Stimulated activated CD4-positive, alpha-beta T cell treated with anti-CD3 and anti-CD28 coated beads, Interleukin-12 subunit alpha, Interleukin-12 subunit beta, amount 100 ng/mL, for 48 hours (primary cell): ENCODE measurements around the gene LPP.

Experiments used
- DNase-seq, 3 donors: peaks; one replicate each; pipeline ENCODE4 v3.0.0-alpha.2; 2020; ENCODE audit warnings: low read depth in 2 of 3, low spot score in 1 of 3

The LPP gene

GRCh38 chr3:188817103-188817934 lies 663.4 kb downstream of the LPP start:
- DNase-seq: no peak

GRCh38 chr3:188817935-188818269 lies 663.9 kb downstream of the LPP start:
- no peak for DNase-seq

- no peak for DNase-seq
Measured at GRCh38 chr3:188818282-188818681, 664.3 kb downstream of the LPP start.

- no peak for DNase-seq
Measured at GRCh38 chr3:188819939-188820338, 666.0 kb downstream of the LPP start.

GRCh38 chr3:188822004-188822403 lies 668.0 kb downstream of the LPP start:
- DNase-seq: no peak

- DNase-seq: no peak
Measured at GRCh38 chr3:188822411-188822810, 668.5 kb downstream of the LPP start.

- no peak for DNase-seq
Measured at GRCh38 chr3:188824566-188824965, 670.6 kb downstream of the LPP start.

- DNase-seq: no peak
Measured at GRCh38 chr3:188825901-188826300, 671.9 kb downstream of the LPP start.

- DNase-seq: no peak
Measured at GRCh38 chr3:188826574-188826973, 672.6 kb downstream of the LPP start.

GRCh38 chr3:188827103-188827502 lies 673.1 kb downstream of the LPP start:
- no peak for DNase-seq

GRCh38 chr3:188827576-188827975 lies 673.6 kb downstream of the LPP start:
- no peak for DNase-seq

- no peak for DNase-seq
Measured at GRCh38 chr3:188829130-188829529, 675.2 kb downstream of the LPP start.

GRCh38 chr3:188829576-188829975 lies 675.6 kb downstream of the LPP start:
- no peak for DNase-seq

GRCh38 chr3:188830893-188831292 lies 676.9 kb downstream of the LPP start:
- DNase-seq: no peak

- DNase-seq: no peak
Measured at GRCh38 chr3:188832146-188832545, 678.2 kb downstream of the LPP start.

GRCh38 chr3:188832961-188833721 lies 679.2 kb downstream of the LPP start:
- no peak for DNase-seq

- peak in 2 of 3 donors; percentile 2 to 16 for DNase-seq
Measured at GRCh38 chr3:188834349-188834748, 680.4 kb downstream of the LPP start.

- no peak for DNase-seq
Measured at GRCh38 chr3:188839187-188839695, 685.3 kb downstream of the LPP start.

- DNase-seq: no peak
Measured at GRCh38 chr3:188840290-188840689, 686.3 kb downstream of the LPP start.

GRCh38 chr3:188841906-188842305 lies 687.9 kb downstream of the LPP start:
- DNase-seq: no peak

GRCh38 chr3:188842639-188843038 lies 688.7 kb downstream of the LPP start:
- no peak for DNase-seq

GRCh38 chr3:188844096-188844495 lies 690.1 kb downstream of the LPP start:
- DNase-seq: no peak
